ENCODE data around the gene ODC1. TPM values are rescaled to one million over a fixed set of nuclear protein-coding genes. Genes with fewer than 3 reads are reported as not detected.

Gene ODC1
- polyA plus RNA-seq, 1 of the 3 experiments (the other 2 are of a cell fraction): 253 TPM

DNA sequence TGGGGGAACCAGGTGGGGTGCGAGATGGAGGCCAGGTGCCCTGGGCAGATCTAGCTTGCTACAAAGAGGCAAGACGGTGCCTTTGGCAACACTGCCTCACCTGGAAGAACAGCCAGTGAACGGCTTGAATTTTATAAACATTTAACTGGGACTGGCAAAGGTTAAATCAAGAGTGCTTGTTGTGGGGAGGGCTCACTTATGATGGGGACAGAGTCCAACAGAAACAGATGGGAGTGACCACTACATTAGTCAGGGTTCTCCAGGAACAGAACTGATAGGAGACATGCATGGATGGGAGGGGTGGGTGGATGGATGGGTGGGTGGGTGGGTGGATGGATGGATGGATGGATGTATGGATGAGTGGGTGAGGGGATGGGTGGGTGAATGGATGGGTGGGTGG, 19.2 kb downstream of the ODC1 start:
- no peak overlapping the region for H3K27ac ChIP-seq (ENCODE audit: low read depth in 2 of 2, low read length in 1 of 2)
- no peak for DNase-seq
- CTCF ChIA-PET: interaction anchor here (0.9 to 8.3 kb wide), 4 partner anchors 19 to 615 kb away, joined by 3 to 53 read pairs (median 3); no protein-coding TSS in a partner anchor
- WGBS (ENCODE audit: low lambda C conversion rate): 96% methylated on average over 3 of the region's 3 CpGs
- no peaks in the 10 kb centered on the region for H3K79me2 ChIP-seq (ENCODE audit: insufficient read depth)
- H3F3A ChIP-seq (replicated peaks; ENCODE audit: insufficient read depth): no peaks in the 10 kb centered on the region
- no peaks in the 10 kb centered on the region for H4K20me1 ChIP-seq (ENCODE audit: insufficient read depth)
- H3K36me3 ChIP-seq (replicated peaks in 1 of 2; ENCODE audit: control insufficient read depth in 1 of 2, insufficient read depth in 2 of 2, low read length in 1 of 2): peaks cover 0 to 14% of the 10 kb centered on the region in 2 experiments
- H3K9ac ChIP-seq: no peak overlapping the region
- H3K4me2 ChIP-seq: no peak overlapping the region
- TF ChIP-seq NRF1 (IDR thresholded peaks at IDR 0.05; ENCODE audit: low read depth, low read length) (no peak), SIN3A (IDR thresholded peaks at IDR 0.05; ENCODE audit: borderline replicate concordance, low read depth, low read length) (no peak), TCF12 (IDR thresholded peaks at IDR 0.05) (no peak), JUND (IDR thresholded peaks at IDR 0.05) (no peak), ELF1 (IDR thresholded peaks at IDR 0.05) (no peak), IRF3 (IDR thresholded peaks at IDR 0.05; ENCODE audit: low read depth, low read length) (no peak), RCOR1 (IDR thresholded peaks at IDR 0.05; ENCODE audit: low read length) (no peak), SMC3 (IDR thresholded peaks at IDR 0.05; ENCODE audit: low read depth, low read length) (no peak), RFX5 (IDR thresholded peaks at IDR 0.05; ENCODE audit: low read length) (no peak), POLR2AphosphoS5 (IDR thresholded peaks at IDR 0.05; ENCODE audit: low read depth, low read length) (no peak), FOXJ3 (CRISPR knock-in tag; IDR thresholded peaks at IDR 0.05) (no peak), EP300 (IDR thresholded peaks at IDR 0.05; ENCODE audit: borderline replicate concordance in 1 of 2, low read depth in 1 of 2, low read length in 1 of 2) (no peak), RAD21 (IDR thresholded peaks at IDR 0.05; ENCODE audit: low read length) (no peak), TAF1 (IDR thresholded peaks at IDR 0.05; ENCODE audit: borderline replicate concordance, low read depth, low read length) (no peak), MAX (IDR thresholded peaks at IDR 0.05; ENCODE audit: low read depth) (no peak), NFIC (IDR thresholded peaks at IDR 0.05; ENCODE audit: borderline replicate concordance) (no peak), FOSL2 (IDR thresholded peaks at IDR 0.05; ENCODE audit: borderline replicate concordance, low read depth) (no peak)
- TF ChIP-seq, protein P1, sequence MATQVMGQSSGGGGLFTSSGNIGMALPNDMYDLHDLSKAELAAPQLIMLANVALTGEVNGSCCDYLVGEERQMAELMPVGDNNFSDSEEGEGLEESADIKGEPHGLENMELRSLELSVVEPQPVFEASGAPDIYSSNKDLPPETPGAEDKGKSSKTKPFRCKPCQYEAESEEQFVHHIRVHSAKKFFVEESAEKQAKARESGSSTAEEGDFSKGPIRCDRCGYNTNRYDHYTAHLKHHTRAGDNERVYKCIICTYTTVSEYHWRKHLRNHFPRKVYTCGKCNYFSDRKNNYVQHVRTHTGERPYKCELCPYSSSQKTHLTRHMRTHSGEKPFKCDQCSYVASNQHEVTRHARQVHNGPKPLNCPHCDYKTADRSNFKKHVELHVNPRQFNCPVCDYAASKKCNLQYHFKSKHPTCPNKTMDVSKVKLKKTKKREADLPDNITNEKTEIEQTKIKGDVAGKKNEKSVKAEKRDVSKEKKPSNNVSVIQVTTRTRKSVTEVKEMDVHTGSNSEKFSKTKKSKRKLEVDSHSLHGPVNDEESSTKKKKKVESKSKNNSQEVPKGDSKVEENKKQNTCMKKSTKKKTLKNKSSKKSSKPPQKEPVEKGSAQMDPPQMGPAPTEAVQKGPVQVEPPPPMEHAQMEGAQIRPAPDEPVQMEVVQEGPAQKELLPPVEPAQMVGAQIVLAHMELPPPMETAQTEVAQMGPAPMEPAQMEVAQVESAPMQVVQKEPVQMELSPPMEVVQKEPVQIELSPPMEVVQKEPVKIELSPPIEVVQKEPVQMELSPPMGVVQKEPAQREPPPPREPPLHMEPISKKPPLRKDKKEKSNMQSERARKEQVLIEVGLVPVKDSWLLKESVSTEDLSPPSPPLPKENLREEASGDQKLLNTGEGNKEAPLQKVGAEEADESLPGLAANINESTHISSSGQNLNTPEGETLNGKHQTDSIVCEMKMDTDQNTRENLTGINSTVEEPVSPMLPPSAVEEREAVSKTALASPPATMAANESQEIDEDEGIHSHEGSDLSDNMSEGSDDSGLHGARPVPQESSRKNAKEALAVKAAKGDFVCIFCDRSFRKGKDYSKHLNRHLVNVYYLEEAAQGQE (IDR thresholded peaks at IDR 0.05; ENCODE audit: low read depth, low read length): no peak
- TF ChIP-seq, protein P2, sequence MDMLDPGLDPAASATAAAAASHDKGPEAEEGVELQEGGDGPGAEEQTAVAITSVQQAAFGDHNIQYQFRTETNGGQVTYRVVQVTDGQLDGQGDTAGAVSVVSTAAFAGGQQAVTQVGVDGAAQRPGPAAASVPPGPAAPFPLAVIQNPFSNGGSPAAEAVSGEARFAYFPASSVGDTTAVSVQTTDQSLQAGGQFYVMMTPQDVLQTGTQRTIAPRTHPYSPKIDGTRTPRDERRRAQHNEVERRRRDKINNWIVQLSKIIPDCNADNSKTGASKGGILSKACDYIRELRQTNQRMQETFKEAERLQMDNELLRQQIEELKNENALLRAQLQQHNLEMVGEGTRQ (IDR thresholded peaks at IDR 0.05; ENCODE audit: borderline replicate concordance, low read depth, low read length): no peak
- H3K9me3 ChIP-seq: no peaks in the 10 kb centered on the region
- H3K4me1 ChIP-seq (ENCODE audit: control insufficient read depth in 1 of 2, insufficient read depth in 2 of 2, low read depth in 1 of 2, low read length in 1 of 2): peaks cover 0 to 3% of the 10 kb centered on the region in 2 experiments; a peak in 1 of 4 replicates
- POLR2A ChIA-PET: no interaction called here
- H2AFZ ChIP-seq (ENCODE audit: low read depth): no peak overlapping the region
- no peaks in the 10 kb centered on the region for H3K9me2 ChIP-seq
- H3K27me3 ChIP-seq (ENCODE audit: insufficient read depth): no peaks in the 10 kb centered on the region
- no peak overlapping the region for H3K4me3 ChIP-seq (ENCODE audit: low read depth in 2 of 2, low read length in 1 of 2)
